DMS114 treated with DMSO at 0.1 percent for 48 hours (cell line): ENCODE results near the gene UBE2E1.

ENCODE experiments used
- DNase-seq: peaks from one replicate; lab custom pipeline; 2025; ENCODE audit not compliant: unreplicated experiment; lab: John Stamatoyannopoulos, UW

UBE2E1 gene

DNA sequence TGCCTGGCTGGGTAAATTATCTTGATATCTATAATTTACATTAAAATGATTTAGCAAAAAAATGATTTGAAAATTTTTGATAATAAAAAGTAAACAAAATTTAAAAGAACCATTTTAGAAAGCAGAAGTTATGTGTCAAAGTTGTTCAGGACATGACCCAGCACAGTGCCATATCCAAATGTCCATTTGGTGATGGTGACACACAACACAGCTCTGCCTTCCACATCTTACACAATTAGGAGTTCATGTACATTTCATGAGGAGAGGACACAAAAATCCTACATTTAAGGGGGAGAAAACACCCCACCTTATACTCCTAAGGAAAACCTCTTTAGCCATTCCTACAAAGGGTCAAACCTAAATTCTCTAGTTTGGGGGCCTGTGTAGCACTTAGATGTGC lies 10.7 kb upstream of the UBE2E1 start:
- DNase-seq = no peak

DNA sequence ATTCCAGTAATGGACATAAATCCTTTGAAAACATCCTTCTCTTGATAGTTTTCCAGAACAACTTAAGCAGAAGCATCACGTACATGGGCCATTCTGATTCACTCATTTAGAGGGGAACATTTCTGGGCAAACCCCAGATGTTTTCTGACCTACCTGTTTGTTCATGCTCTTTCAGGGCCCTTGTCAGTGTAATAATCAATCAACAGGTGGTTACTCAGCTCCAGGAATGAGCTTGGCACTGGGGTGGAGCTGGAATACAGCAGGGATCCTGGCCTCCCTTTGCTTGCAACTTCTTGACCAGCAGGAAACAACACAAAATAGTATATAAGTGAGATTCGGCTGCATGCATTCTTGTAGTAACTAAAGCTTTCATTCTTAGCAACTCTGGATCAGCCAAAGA lies 9.2 kb upstream of the UBE2E1 start:
- no peak for DNase-seq

DNA sequence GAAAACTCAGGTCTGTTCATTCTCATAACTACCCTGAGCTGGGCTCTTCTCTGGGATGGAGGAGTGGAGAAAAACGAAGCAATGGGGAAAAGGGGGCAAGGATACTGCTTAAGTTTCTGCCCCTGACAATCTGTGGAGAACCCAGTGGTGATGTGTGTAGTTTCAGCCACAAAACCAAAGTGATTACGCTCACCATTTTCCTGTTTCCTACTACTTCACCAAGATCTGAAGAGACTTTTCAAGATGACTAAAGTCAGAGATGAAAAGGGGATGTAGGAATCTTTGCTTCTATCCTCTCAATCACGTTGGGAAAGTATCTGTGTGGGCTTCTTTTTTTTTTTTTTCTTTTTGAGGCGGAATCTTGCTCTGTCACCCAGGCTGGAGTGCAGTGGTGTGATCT lies 8.3 kb upstream of the UBE2E1 start:
- DNase-seq = no peak

DNA sequence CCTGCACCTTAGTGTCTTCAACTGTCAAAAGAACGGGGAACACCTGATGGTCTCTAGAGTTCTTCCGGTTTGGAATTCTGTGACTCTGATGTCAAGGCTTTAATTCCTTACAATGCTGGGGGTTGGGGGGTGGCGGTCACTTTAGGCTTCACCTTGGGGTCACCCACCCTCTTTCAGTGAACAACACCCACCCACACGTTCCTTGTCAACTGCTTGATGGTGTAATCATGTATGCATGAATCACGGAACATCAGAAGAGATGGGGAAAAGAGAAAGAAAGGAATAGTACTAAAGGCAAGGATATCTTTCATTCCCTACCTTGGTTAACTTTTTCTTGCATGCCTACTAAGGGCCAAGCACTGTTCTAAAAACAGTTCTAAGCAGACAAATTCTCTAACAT lies 7.3 kb upstream of the UBE2E1 start:
- DNase-seq = no peak

DNA sequence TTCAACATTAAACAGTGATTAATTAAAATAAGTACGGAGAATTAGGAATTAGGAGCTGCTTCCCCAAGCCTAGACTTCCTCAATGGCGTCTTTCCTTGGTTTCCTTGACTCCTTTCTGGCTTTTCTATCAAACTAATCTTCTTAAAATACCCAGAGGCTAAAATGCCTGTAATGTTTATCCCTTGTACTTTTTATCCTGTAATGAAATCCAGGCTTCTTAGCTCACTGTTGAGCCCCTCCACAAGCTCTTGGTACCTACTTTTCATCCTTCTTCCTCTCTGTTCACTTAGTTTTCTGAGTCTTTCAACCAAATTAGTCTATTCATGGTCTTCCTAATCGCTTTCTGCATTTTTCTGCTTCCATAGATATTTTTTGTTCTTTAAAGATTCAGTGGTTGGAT lies 6.9 kb upstream of the UBE2E1 start:
- DNase-seq = no peak

DNA sequence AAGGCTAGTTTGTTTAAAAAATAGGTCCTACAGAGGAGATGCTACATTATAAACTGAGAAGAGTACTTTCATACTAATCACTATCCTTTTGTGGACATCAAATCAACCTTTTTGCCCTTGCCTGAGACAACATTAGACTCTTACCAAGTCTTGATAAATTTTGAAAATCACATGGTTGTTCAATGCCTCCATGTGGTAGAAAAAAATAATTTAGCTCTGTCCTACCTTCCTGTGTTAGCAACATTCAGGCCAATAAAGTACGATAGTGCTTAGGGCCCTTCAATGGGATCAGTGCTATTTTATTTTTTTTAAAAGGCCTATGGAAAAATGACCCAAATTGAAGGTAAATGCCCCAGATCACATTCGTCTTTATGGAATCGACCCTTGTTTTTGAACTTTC lies 5.0 kb upstream of the UBE2E1 start:
- DNase-seq = no peak

DNA sequence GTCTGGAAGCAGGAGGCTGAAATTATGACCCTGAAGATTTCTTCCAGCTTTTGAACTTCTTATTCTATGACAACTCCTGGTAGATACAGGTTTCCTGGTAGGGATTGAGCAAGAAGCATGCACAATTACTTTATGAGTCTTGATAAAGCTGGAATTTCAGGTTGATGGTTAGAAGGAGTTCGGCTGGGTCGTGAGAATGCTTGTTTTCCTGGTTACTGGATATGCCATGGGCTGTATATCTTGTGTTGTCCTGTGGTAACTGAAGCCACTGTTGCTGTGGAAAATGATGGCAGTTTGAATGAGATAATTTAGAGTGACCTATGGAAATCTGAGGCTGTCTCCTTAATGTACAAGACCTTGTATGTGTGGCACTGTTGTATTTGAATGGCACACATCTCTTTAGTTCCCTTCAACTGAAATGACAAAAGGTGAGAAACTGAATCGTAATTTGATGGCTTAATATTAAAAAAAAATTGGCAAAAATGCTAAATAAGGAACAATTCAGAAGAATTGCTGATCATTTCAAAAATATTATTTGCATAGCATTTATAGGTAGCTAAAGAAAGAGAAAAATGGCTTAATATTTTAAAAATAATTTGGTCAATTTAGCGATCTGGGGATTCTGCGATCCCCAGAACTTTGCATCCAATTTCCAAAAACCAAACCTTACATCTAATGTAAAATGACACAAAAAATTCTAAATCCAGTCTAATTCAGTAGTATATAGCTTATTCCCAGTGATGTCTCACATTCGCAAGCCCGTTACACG lies 1.1 kb upstream of the UBE2E1 start:
- no peak for DNase-seq

DNA sequence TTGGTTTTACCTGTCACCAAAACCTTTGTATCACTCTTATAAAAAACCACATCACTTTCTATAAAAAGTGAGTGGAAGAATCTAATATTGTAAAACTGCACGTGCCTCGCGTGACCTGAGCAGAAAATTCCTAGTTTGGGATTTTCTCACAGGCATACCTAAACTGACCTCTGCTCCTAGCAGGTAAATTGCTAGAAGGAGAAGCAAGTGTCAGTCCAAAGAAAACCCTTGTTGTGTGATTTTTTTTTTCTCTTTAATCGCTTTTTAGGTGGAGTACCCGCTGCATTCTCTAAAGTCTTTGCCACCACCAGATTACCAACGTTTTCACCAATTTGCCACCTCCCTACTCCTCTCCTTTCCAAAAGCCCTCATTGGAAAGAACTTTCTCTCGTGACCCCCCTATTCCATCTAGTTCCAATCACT lies 534 bp upstream of the UBE2E1 start:
- no peak for DNase-seq

DNA sequence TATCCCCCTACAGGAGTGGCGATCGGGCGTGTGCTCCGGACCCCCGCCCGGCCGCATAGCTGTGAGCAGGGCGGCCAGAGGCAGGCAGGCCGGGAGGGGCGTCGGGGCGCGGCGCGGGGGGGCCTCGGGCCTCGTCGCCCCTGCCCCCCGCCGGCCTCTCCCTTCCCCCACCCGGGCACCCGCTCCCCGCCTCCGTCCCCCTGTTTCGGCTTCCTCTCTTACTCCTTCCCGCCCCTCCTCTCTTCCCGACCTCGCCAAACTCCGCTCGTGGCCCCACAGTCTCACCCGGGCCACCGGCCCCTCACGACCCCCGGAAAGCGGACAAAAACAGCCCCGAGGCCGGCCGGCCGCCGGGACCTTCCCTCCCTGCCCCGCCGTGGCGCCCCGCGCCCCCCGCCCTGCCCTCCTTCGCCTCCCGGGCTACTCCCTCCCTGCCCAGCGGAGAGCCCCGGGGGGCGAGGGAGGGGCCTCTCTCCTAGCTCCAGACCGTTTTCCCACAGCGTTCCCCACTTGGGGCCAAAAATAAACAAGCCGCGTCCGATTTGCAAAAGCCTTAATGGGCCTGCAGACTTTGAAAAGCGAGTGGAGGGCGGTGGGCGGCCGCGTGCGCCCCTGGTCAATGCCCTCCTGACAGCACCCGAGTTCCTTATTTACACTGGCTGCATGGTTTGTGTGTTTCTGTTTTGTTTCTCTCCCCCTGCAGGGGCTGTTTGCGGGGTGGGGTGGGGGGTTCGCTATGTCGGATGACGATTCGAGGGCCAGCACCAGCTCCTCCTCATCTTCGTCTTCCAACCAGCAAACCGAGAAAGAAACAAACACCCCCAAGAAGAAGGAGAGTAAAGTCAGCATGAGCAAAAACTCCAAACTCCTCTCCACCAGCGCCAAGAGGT lies 1.0 kb downstream of the UBE2E1 start:
- DNase-seq = no peak

DNA sequence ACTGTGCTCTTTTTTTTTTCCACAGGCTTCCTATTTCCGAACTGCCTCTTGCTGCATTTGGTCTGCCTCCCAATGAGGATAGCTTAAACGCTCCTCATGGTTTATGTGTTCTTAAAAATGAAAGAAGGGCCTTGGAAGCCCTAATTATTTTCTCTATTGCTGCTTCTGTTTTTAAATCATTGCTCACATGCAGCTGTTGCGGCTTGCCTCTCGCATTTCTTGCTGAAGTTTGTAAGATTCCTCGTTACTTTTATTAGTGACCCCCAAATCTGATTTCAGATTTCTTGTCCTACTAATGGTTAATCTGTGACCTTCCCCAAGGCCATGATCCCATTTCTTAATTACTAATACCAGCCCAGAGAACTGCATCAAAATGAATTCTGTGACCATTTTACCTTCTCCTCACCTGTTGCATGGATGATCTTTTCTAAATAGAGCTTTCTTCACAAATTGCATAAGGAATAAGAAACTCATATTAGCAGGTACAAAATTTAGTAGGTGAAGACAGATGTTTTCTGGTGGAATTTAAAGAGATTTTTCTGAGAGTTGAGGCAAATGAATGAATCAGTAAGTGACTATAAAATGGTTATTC lies 1.8 kb downstream of the UBE2E1 start:
- DNase-seq = no peak

DNA sequence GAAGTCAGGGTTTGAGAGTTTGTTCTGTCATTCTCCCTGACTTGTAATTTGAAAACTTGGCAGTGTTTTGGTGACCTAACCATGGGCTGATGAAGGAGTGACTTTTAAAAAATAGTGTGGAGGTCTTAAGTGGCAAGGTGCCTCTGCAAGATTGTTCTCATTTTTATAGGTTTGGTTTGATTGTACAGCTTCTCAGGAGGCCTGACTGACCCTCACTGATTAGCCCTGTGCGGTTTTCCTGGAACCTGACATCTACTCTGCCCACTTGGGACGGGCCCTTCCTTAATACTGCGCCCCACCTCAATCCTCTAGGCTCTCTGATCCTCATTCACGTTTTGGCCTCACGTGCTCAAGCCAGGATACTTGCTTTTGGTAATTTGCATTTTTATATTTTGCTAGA lies 2.8 kb downstream of the UBE2E1 start:
- DNase-seq = no peak

DNA sequence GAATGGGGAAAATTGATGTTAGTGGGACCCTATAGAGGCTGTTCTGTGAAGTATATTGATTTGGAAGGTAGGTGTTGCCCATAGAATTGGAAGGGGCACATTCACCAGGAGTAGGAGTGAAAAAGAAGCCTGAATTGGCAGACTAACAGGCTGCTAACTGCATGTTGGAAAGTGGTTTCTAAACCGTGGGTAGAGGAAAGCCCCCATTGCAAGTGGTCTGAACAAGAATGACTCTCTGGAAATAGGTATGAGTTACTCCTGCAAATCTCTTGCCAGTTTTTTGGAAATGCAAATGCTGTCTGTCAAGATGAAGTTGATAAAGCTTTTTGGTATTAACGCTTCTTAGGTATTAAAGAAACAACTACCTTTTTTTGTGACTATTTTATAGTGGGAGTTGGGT lies 3.5 kb downstream of the UBE2E1 start:
- DNase-seq = no peak

DNA sequence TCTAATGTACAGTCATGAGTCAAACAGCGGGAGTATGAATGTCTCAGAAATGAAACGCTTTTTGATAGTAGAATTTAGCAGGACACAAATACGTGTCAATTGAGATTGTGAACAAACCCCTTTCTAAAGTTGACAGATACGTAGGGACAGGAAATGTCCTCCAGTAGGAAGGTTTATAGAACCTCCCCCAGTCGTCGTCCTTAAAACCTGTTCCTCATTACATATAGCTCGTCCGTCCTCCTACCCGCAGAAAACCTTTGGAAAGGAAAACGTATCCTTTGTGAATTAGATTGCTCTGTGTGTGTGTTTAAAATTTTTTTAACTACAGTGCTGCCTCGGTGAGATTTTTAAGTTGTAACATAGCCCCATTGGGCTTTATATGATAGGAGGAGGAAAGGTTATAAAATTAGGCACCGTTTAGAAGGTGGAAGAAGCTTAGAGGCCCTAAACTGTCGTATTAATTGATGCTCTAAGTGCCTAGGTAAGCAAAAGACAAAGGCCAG lies 4.1 kb downstream of the UBE2E1 start:
- no peak for DNase-seq

DNA sequence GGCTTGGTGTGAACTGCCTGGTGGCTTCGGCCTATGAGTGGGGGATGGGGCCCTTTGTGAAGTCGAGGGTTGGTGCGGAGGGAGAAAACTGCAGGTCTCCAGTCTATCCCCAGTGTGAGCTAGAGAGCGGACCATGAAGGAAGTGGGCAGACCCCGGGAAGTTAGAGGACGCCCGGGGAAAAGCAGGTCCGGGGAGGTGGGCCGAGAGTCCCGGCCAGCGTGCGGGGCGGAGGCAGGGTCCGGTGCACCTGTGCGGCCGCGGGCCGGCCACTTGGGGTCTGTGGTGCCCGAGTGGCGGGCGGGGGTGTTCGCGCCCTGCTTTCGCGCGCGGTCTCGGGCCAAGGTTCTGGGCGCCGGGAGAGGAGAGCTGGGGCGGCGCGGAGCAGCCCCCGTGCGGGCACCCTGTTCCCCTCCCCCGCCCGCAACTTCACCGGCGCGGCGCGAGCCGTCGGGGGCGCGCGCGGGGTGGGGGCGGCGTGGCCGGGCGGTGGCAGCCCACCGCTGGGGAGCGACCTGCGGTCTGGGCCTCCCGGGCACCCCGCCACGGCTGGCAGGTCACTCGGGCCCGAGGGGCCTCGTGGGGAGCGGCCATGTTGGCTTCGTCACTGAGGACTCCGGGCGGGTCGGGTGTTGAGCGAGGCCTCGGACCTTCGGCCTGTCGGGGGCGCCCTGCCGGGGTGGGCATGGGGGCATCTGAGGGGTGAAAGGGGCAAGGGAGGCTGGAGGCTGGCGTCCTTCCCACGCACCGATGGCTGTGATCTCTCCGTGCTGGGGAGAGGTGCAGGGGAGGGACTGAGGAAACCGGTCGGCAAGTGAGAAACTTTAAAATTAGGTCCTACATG lies 4.8 kb downstream of the UBE2E1 start:
- DNase-seq = peak; percentile 14

DNA sequence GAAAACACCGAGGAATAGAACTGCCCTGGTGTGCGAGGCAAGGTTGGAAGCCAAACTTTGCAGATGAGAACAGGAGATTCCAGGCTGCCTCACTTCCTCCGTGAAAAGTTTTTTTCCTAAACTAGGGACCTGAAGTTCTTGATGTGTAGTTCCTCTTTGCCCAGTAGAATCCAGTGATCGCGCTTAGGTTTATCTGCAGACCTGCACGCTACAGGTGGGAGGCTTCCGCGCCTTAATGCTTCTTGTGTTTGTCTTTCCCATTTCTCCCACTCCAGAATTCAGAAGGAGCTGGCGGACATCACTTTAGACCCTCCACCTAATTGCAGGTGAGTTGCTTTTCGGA lies 5.4 kb downstream of the UBE2E1 start:
- no peak for DNase-seq

DNA sequence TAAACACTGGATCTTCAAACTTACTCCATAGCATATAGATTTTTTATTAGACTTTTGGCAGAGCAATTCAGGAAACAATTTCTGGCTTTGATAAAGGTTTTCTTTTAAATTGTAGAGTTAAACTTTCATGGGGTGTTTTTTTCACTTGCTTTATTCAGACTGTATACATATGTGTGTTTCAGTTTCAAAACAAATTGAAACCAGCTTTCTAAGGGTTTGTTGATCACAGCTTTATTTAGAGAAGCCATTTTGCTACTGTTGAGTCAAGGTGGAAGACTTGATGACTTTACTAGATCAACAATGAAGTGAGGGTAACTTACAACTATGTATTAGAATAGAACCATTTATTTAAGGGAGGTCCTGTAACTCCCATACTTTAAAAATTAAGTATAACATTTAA lies 6.2 kb downstream of the UBE2E1 start:
- DNase-seq = no peak

DNA sequence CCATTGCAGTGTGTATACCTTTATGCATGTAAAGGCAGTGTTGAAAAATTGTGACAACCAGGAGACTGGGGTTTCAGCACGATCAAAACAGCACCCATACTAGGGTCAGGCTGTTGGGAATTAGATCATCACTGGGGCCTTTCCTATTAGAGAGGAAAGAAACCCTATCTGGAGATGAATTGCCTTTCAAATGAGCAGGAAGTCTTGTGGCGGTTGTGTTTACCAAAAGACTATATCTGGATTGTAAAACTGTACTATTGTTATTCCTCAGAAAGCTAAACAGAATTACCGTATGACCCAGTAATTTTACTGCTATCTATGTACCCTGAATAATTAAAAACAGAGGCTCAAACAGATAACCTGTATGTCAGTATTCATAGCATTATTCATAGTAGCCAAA lies 10.1 kb downstream of the UBE2E1 start:
- DNase-seq = no peak

DNA sequence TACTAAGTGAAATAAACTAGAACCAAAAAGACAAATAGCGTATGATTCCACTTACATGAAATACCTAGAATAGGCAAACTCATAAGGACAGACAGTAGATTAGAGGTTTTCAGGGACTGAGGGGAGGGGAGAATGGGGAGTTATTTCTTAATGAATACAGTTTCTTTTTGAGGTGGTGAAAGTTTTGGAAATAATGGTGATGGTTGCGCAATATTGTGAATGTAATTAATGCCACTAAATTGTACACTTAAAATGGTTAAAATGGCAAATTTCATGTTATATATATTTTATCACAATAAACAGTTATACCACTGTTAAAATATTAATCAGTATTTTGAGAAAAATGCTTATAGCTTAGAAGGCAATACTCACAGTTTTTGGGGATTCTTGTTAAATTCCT lies 11.0 kb downstream of the UBE2E1 start:
- no peak for DNase-seq

DNA sequence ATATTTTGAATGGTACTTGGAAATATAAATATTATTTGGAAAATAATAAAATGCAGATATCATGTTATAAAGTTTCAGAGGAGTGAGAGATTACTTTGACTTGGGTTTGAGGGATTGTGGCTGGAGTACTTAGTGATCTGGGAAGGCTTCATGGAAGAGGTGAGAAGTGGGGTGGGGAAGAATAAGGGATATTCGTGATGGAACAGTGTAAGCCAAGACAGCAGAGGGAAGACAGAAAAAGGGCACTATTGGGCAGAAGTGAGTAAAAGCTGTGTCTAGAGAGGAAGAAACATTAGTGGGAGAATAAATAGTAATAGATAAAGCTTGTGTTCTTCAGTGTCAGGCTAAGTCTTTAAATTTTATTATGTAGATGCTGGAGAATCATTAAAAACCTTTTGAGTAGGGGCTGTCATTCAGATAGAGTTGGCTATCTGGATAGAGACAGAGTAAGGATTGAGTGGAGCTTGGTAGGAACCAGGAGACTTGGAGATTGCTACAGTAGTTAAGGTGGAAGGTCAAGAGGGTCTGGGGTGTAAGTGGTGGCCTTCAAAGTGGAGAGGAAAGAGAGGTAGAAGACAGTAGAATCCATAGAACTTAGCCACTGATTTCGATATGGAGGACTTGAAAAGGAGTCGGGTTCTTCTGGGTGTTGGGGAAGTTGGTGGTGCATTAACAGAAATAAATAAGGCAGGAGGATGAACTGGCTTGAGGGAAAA lies 11.9 kb downstream of the UBE2E1 start:
- DNase-seq = no peak

DNA sequence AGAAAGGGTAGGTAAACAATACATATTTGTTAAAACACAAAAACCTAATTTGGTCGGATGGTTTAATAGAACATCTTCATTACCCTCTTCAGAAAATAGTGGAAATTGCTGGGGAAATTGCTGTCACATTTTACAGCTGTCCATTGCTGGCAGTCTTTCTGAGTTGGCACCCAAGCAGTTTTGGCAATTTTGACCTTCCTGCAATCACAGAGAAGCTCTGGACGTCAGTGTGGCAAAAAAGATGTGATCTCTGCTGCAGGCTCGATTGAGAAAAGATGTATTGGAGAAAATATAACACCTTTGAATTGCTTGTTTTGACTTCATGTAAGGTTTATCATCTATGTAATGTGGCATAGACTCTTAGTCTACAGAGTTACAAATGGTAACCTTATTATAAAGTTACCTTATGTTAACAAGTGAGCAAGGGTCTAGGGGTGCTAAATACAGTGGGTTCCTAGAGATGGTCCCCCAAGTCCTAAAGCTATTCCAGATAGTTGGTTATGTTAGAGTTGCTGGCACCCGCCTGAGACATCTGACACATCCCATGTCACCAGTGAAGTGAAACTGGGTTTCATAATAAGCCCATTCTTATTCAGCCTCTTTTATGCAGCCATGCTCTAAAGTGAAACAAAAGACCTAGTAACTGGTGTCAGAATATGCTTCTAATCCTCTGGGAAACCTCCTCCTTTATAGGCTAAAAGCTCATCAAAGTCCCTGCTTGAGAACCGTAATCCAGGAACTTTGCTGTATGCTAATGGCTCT lies 14.0 kb downstream of the UBE2E1 start:
- no peak for DNase-seq
